Neural crest cell (in vitro differentiated cells): Measurements from ENCODE around the gene RPS2. TPM values are rescaled to one million over a fixed set of nuclear protein-coding genes. Genes with fewer than 3 reads are reported as not detected.
A peak's percentile ranks its signal among the peaks of the same experiment; 100 is the strongest.

Experiments
- DNase-seq: peaks from one replicate; pipeline ENCODE4 v3.0.0; 2021; ENCODE audit warnings: low read depth, mixed read lengths, low spot score
- H3K27ac Mint-ChIP-seq: one replicate; pipeline ENCODE4 v1.8.0; 2021; ENCODE audit warnings: mild to moderate bottlenecking, mixed read lengths; ENCODE audit not compliant: unreplicated experiment
- H3K27me3 Mint-ChIP-seq: 2 replicates; pipeline ENCODE4 v1.8.0; 2021; ENCODE audit warnings: low read depth, mild to moderate bottlenecking, mixed read lengths
- H3K36me3 Mint-ChIP-seq: 2 replicates; pipeline ENCODE4 v1.8.0; 2021; ENCODE audit warnings: low read depth, mild to moderate bottlenecking, mixed read lengths
- H3K4me1 Mint-ChIP-seq: 2 replicates; pipeline ENCODE4 v1.8.0; 2021; ENCODE audit warnings: mixed read lengths
- H3K4me3 Mint-ChIP-seq: one replicate; pipeline ENCODE4 v1.8.0; 2021; ENCODE audit warnings: mild to moderate bottlenecking, mixed read lengths
- H3K9me3 Mint-ChIP-seq: 2 replicates; pipeline ENCODE4 v1.8.0; 2021; ENCODE audit warnings: mixed read lengths
- CTCF ChIP-seq: fragments of 200-600 bp; sonication (generic); conservative IDR thresholded peaks from 2 replicates; pipeline ENCODE4 v1.5.0; 2021; ENCODE audit warnings: antibody characterized with exemption, mild to moderate bottlenecking
- total RNA-seq: library from RNA; stranded (reverse); gene quantifications from 2 replicates; pipeline ENCODE4 v1.2.1, GENCODE V29; 2021

The RPS2 gene
- total RNA-seq, 1 donor from 2014 or later, result 3,508 TPM

- Mint-ChIP-seq H3K27ac (peak overlapping the region; percentile 75), H3K27me3 (no peaks in the 10 kb centered on the region)
Observed at GRCh38 chr16:2008631-2009163, 44.1 kb upstream of the RPS2 start.

GRCh38 chr16:2008009-2008526 lies 43.4 kb upstream of the RPS2 start:
- peaks cover 25% of the 10 kb centered on the region for H3K4me1 Mint-ChIP-seq
- no peak for DNase-seq
- no peaks in the 10 kb centered on the region for H3K36me3 Mint-ChIP-seq
- H3K27ac Mint-ChIP-seq, result no peak overlapping the region
- H3K27me3 Mint-ChIP-seq, result no peaks in the 10 kb centered on the region
- no peak for TF ChIP-seq CTCF
- peak overlapping the region; percentile 88 for H3K4me3 Mint-ChIP-seq
- no peaks in the 10 kb centered on the region for H3K9me3 Mint-ChIP-seq

More at GRCh38 chr16:2008631-2009163, 44.1 kb upstream of the RPS2 start:
- no peak for TF ChIP-seq CTCF
- H3K4me1 Mint-ChIP-seq, result peaks cover 25% of the 10 kb centered on the region
- H3K36me3 Mint-ChIP-seq, result no peaks in the 10 kb centered on the region
- H3K9me3 Mint-ChIP-seq, result no peaks in the 10 kb centered on the region
- no peak for DNase-seq
- H3K4me3 Mint-ChIP-seq, result peak overlapping the region; percentile 88

- no peak for DNase-seq
- H3K27ac Mint-ChIP-seq, result peak overlapping the region; percentile 91
- peak overlapping the region; percentile 88 for H3K4me3 Mint-ChIP-seq
- no peaks in the 10 kb centered on the region for H3K27me3 Mint-ChIP-seq
- H3K4me1 Mint-ChIP-seq, result peaks cover 25% of the 10 kb centered on the region
- H3K36me3 Mint-ChIP-seq, result no peaks in the 10 kb centered on the region
- no peaks in the 10 kb centered on the region for H3K9me3 Mint-ChIP-seq
- TF ChIP-seq CTCF, result no peak
Observed at GRCh38 chr16:2007081-2007836, 42.6 kb upstream of the RPS2 start.

- H3K9me3 Mint-ChIP-seq, result no peaks in the 10 kb centered on the region
- no peak overlapping the region for H3K27ac Mint-ChIP-seq
- H3K4me3 Mint-ChIP-seq, result peak overlapping the region; percentile 81
- peaks cover 25% of the 10 kb centered on the region for H3K4me1 Mint-ChIP-seq
- H3K36me3 Mint-ChIP-seq, result no peaks in the 10 kb centered on the region
- DNase-seq, result no peak
- H3K27me3 Mint-ChIP-seq, result no peaks in the 10 kb centered on the region
- TF ChIP-seq CTCF, result no peak
Observed at GRCh38 chr16:2006317-2006716, 41.7 kb upstream of the RPS2 start.

GRCh38 chr16:2005646-2006045 lies 41.0 kb upstream of the RPS2 start:
- Mint-ChIP-seq H3K9me3 (no peaks in the 10 kb centered on the region), H3K36me3 (no peaks in the 10 kb centered on the region), H3K27ac (no peak overlapping the region), H3K27me3 (no peaks in the 10 kb centered on the region), H3K4me3 (peak overlapping the region; percentile 81), H3K4me1 (peaks cover 25% of the 10 kb centered on the region)
- DNase-seq, result no peak
- TF ChIP-seq CTCF, result no peak
